ENCODE measurements around the gene INTS4.

INTS4 gene

DNA sequence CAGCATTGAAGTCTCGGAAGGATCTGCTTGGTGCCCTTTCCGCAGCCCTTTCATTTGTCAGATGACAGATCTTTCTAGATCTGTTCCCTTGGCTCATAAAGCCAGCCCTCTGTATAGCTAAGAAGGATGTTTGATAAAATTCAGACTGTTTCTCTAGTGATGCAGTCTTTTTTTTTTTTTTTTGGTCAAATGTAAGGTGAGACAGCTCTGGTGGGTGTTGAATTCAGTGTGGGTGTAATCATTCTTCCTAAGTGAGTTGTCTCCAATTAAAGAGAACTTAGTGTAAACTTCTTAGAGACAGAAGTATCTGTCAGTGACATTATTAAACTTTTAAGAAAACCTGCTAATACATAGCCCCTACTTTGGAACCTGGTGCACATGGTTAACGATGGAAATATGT is 120.3 kb downstream of the INTS4 start:
- Histone ChIP-seq H3K4me3 (ENCODE audit: low read depth, low read length) (no peak overlapping the region), H3K9me3 (ENCODE audit: control insufficient read depth, insufficient read depth, low read depth, low read length) (no peaks in the 10 kb centered on the region), H3K4me1 (ENCODE audit: control insufficient read depth, insufficient read depth, low read length) (no peaks in the 10 kb centered on the region), H3K36me3 (ENCODE audit: control insufficient read depth in 2 of 2, insufficient read depth in 1 of 2, low read length in 2 of 2) (peaks cover 0 to 73% of the 10 kb centered on the region in 2 experiments; a peak in 1 of 3 replicates), H3K27ac (ENCODE audit: extremely low read depth, low read depth, low read length) (no peak overlapping the region)
- CTCF ChIA-PET: interaction anchor here (0.9 to 1.3 kb wide), 3 partner anchors 9 to 172 kb away, joined by 3 to 4 read pairs (median 3); no protein-coding TSS in a partner anchor
- POLR2A ChIA-PET: no interaction called here
- TF ChIP-seq ZFHX2 (tag by site-specific recombination; conservative IDR thresholded peaks at IDR 0.05): 0 out of 2 replicates have a peak, but pooled peaks have one; percentile 12
- no peak for TF ChIP-seq ZNF660 (tag by site-specific recombination; IDR thresholded peaks at IDR 0.05)
- no peak for TF ChIP-seq ATF2 (tag by site-specific recombination; IDR thresholded peaks at IDR 0.05; ENCODE audit: low read depth)
- TF ChIP-seq ZNF140 (tag by site-specific recombination; IDR thresholded peaks at IDR 0.05): no peak
- TF ChIP-seq ZNF121 (tag by site-specific recombination; IDR thresholded peaks at IDR 0.05): no peak
- TF ChIP-seq, protein P1, sequence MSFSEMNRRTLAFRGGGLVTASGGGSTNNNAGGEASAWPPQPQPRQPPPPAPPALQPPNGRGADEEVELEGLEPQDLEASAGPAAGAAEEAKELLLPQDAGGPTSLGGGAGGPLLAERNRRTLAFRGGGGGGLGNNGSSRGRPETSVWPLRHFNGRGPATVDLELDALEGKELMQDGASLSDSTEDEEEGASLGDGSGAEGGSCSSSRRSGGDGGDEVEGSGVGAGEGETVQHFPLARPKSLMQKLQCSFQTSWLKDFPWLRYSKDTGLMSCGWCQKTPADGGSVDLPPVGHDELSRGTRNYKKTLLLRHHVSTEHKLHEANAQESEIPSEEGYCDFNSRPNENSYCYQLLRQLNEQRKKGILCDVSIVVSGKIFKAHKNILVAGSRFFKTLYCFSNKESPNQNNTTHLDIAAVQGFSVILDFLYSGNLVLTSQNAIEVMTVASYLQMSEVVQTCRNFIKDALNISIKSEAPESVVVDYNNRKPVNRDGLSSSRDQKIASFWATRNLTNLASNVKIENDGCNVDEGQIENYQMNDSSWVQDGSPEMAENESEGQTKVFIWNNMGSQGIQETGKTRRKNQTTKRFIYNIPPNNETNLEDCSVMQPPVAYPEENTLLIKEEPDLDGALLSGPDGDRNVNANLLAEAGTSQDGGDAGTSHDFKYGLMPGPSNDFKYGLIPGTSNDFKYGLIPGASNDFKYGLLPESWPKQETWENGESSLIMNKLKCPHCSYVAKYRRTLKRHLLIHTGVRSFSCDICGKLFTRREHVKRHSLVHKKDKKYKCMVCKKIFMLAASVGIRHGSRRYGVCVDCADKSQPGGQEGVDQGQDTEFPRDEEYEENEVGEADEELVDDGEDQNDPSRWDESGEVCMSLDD (tag by site-specific recombination; IDR thresholded peaks at IDR 0.05): no peak
- TF ChIP-seq EGR2 (tag by site-specific recombination; IDR thresholded peaks at IDR 0.05; ENCODE audit: low read depth): peak; percentile 49; the same call in 1 of the 2 replicates
- no peak for TF ChIP-seq ZNF664 (tag by site-specific recombination; IDR thresholded peaks at IDR 0.05)
- TF ChIP-seq ZNF221 (tag by site-specific recombination; IDR thresholded peaks at IDR 0.05; ENCODE audit: borderline replicate concordance): no peak

- Histone ChIP-seq H3K4me3 (ENCODE audit: low read depth, low read length) (no peak overlapping the region), H3K27ac (ENCODE audit: extremely low read depth, low read depth, low read length) (no peak overlapping the region), H3K36me3 (ENCODE audit: control insufficient read depth in 2 of 2, insufficient read depth in 1 of 2, low read length in 2 of 2) (peaks cover 0 to 69% of the 10 kb centered on the region in 2 experiments; a peak in 1 of 3 replicates), H3K4me1 (ENCODE audit: control insufficient read depth, insufficient read depth, low read length) (no peaks in the 10 kb centered on the region), H3K9me3 (ENCODE audit: control insufficient read depth, insufficient read depth, low read depth, low read length) (no peaks in the 10 kb centered on the region)
- ChIA-PET CTCF (interaction anchor here (1.1 kb wide), 1 partner anchor 123 kb away, joined by 3 read pairs; no protein-coding TSS in a partner anchor), POLR2A (no interaction called here)
- TF ChIP-seq ZNF660 (tag by site-specific recombination; IDR thresholded peaks at IDR 0.05) (no peak), ZNF777 (tag by site-specific recombination; IDR thresholded peaks at IDR 0.05; ENCODE audit: borderline replicate concordance) (no peak), PRDM1 (tag by site-specific recombination; IDR thresholded peaks at IDR 0.05) (no peak), ZNF211 (tag by site-specific recombination; IDR thresholded peaks at IDR 0.05; ENCODE audit: low read depth) (no peak), ZNF324 (tag by site-specific recombination; IDR thresholded peaks at IDR 0.05) (no peak), SETDB1 (IDR thresholded peaks at IDR 0.05; ENCODE audit: insufficient read length, low read length) (no peak), ZNF747 (tag by site-specific recombination; IDR thresholded peaks at IDR 0.05) (no peak), SCRT2 (tag by site-specific recombination; IDR thresholded peaks at IDR 0.05) (no peak), FEZF1 (tag by site-specific recombination; IDR thresholded peaks at IDR 0.05) (no peak), IKZF3 (tag by site-specific recombination; IDR thresholded peaks at IDR 0.05) (no peak), ZNF530 (tag by site-specific recombination; IDR thresholded peaks at IDR 0.05; ENCODE audit: low read depth) (no peak), ZNF488 (tag by site-specific recombination; IDR thresholded peaks at IDR 0.05) (no peak), ZNF148 (tag by site-specific recombination; IDR thresholded peaks at IDR 0.05; ENCODE audit: borderline replicate concordance) (no peak)
- TF ChIP-seq, protein P2, sequence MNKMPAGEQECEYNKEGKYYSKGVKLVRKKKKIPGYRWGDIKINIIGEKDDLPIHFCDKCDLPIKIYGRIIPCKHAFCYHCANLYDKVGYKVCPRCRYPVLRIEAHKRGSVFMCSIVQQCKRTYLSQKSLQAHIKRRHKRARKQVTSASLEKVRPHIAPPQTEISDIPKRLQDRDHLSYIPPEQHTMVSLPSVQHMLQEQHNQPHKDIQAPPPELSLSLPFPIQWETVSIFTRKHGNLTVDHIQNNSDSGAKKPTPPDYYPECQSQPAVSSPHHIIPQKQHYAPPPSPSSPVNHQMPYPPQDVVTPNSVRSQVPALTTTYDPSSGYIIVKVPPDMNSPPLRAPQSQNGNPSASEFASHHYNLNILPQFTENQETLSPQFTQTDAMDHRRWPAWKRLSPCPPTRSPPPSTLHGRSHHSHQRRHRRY (tag by site-specific recombination; IDR thresholded peaks at IDR 0.05): no peak
- TF ChIP-seq, protein P3, sequence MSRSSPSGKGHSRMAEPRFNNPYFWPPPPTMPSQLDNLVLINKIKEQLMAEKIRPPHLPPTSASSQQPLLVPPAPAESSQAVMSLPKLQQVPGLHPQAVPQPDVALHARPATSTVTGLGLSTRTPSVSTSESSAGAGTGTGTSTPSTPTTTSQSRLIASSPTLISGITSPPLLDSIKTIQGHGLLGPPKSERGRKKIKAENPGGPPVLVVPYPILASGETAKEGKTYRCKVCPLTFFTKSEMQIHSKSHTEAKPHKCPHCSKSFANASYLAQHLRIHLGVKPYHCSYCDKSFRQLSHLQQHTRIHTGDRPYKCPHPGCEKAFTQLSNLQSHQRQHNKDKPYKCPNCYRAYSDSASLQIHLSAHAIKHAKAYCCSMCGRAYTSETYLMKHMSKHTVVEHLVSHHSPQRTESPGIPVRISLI (tag by site-specific recombination; IDR thresholded peaks at IDR 0.05): no peak
- TF ChIP-seq, protein P4, sequence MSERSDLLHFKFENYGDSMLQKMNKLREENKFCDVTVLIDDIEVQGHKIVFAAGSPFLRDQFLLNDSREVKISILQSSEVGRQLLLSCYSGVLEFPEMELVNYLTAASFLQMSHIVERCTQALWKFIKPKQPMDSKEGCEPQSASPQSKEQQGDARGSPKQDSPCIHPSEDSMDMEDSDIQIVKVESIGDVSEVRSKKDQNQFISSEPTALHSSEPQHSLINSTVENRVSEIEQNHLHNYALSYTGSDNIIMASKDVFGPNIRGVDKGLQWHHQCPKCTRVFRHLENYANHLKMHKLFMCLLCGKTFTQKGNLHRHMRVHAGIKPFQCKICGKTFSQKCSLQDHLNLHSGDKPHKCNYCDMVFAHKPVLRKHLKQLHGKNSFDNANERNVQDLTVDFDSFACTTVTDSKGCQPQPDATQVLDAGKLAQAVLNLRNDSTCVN (tag by site-specific recombination; optimal IDR thresholded peaks at IDR 0.05): no peak
Observed at GRCh38 chr11:77873345-77873744, 121.1 kb downstream of the INTS4 start.
